ENCODE results near the gene SLC39A1.

Gene SLC39A1

GRCh38 chr1:153941826-153942725, 21.3 kb downstream of the SLC39A1 start:
- CTCF ChIA-PET, result interaction anchor here (4.9 to 9.0 kb wide), 2 partner anchors 18 to 145 kb away, joined by 35 to 108 read pairs; partner anchors contain the start of gene GATAD2B
- no peak for DNase-seq (ENCODE audit: extremely low spot score)
- TF ChIP-seq, protein P1, sequence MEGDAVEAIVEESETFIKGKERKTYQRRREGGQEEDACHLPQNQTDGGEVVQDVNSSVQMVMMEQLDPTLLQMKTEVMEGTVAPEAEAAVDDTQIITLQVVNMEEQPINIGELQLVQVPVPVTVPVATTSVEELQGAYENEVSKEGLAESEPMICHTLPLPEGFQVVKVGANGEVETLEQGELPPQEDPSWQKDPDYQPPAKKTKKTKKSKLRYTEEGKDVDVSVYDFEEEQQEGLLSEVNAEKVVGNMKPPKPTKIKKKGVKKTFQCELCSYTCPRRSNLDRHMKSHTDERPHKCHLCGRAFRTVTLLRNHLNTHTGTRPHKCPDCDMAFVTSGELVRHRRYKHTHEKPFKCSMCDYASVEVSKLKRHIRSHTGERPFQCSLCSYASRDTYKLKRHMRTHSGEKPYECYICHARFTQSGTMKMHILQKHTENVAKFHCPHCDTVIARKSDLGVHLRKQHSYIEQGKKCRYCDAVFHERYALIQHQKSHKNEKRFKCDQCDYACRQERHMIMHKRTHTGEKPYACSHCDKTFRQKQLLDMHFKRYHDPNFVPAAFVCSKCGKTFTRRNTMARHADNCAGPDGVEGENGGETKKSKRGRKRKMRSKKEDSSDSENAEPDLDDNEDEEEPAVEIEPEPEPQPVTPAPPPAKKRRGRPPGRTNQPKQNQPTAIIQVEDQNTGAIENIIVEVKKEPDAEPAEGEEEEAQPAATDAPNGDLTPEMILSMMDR (IDR thresholded peaks at IDR 0.05; ENCODE audit: control extremely low read depth, extremely low read depth, low read depth, missing control alignments), result no peak
- POLR2A ChIA-PET, result no interaction called here

DNA sequence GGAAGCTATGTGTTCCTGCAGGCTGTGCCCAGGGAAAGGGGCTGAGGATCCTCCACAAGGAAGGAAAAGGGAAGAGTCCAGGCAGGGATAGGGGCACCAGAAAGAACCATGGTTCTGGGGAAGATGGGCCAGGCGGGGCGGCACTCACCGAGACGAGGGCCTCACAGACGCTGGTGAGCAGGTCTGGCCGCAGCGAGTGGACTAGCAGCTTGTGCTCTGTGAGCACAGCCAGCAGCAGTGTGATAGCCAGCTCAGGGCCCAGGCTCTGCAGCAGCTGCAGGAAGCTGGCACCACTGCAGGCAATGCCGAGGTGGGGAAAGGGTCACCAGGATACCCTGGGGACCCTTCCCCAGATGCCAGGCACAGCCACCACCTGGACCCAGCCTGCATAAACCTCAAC, 22.6 kb downstream of the SLC39A1 start:
- CTCF ChIA-PET, result interaction anchor here (1.3 to 9.0 kb wide), 3 partner anchors 12 to 140 kb away, joined by 3 to 108 read pairs (median 4); partner anchors contain the start of gene GATAD2B
- TF ChIP-seq, protein P1 (IDR thresholded peaks at IDR 0.05; ENCODE audit: control extremely low read depth, extremely low read depth, low read depth, missing control alignments), result no peak
- POLR2A ChIA-PET, result interaction anchor here (1.5 kb wide), 1 partner anchor 18 kb away, joined by 6 read pairs; the partner anchor contains the start of gene GATAD2B
- no peak for DNase-seq (ENCODE audit: extremely low spot score)

GRCh38 chr1:153939476-153939875, 23.9 kb downstream of the SLC39A1 start:
- POLR2A ChIA-PET, result interaction anchor here (1.5 kb wide), 1 partner anchor 17 kb away, joined by 6 read pairs; the partner anchor contains the start of gene GATAD2B
- TF ChIP-seq, protein P1 (IDR thresholded peaks at IDR 0.05; ENCODE audit: control extremely low read depth, extremely low read depth, low read depth, missing control alignments), result no peak
- no peak for DNase-seq (ENCODE audit: extremely low spot score)
- CTCF ChIA-PET, result interaction anchor here (1.0 to 9.0 kb wide), 4 partner anchors 15 to 139 kb away, joined by 3 to 108 read pairs (median 4); partner anchors contain the start of genes GATAD2B and RAB13

GRCh38 chr1:153938996-153939395, 24.3 kb downstream of the SLC39A1 start:
- TF ChIP-seq, protein P1 (IDR thresholded peaks at IDR 0.05; ENCODE audit: control extremely low read depth, extremely low read depth, low read depth, missing control alignments), result no peak
- DNase-seq (ENCODE audit: extremely low spot score), result no peak
- ChIA-PET POLR2A (no interaction called here), CTCF (interaction anchor here (1.2 to 9.0 kb wide), 3 partner anchors 15 to 112 kb away, joined by 3 to 108 read pairs (median 3); partner anchors contain the start of genes GATAD2B and RAB13)

GRCh38 chr1:153937331-153937730, 26.0 kb downstream of the SLC39A1 start:
- no peak for DNase-seq (ENCODE audit: extremely low spot score)
- ChIA-PET CTCF (interaction anchor here (1.0 kb wide), 1 partner anchor 9 kb away, joined by 4 read pairs; the partner anchor contains the start of gene DENND4B), POLR2A (no interaction called here)
- TF ChIP-seq, protein P1 (IDR thresholded peaks at IDR 0.05; ENCODE audit: control extremely low read depth, extremely low read depth, low read depth, missing control alignments), result no peak

DNA sequence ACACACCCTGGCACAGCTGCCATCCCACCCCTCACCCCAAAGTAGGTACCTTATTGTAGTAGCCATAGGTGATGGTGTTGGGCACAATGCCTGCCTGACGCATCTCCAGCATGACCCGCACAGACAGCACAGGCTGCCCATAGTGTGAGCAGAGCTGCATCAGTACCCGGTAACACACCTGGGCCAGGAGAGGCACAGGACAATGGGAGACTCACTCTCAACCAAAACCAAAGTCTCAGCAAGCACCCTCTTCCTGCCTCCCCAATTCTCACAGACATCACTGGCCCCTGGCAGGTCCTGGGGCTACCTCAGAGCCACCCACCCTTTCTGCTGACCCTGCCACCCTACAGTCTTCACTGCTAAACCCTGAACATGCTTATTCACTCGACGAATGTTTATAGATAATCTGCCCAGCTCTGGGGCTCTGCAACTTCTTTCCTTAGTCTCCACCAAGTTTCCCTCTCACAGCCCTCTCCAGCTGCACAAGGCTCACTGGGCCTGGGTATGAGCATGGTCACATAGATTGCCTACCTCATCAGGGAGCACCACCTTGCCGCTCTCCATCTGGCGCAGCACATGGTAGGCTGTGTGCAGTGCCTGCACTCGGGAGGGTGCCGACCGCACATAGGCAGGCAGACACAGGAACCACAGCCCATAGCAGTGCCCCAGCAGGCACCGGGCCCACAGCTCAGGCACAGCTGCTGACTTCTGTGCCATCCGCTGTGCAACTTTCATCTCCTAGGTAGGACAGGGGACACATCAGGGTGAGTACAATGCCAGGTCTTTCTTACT, 27.1 kb downstream of the SLC39A1 start:
- DNase-seq (ENCODE audit: extremely low spot score), result no peak
- ChIA-PET POLR2A (no interaction called here), CTCF (no interaction called here)
- TF ChIP-seq, protein P1 (IDR thresholded peaks at IDR 0.05; ENCODE audit: control extremely low read depth, extremely low read depth, low read depth, missing control alignments), result no peak

All from GM10248 (cell line).